ENCODE results near the gene SGO1. TPM values are rescaled to one million over a fixed set of nuclear protein-coding genes. Genes with fewer than 3 reads are reported as not detected.

SGO1 gene
- polyA plus RNA-seq, 1 donor (not counting 4 experiments of a cell fraction or from before 2014, with no cell fraction given): 3.4 TPM

DNA sequence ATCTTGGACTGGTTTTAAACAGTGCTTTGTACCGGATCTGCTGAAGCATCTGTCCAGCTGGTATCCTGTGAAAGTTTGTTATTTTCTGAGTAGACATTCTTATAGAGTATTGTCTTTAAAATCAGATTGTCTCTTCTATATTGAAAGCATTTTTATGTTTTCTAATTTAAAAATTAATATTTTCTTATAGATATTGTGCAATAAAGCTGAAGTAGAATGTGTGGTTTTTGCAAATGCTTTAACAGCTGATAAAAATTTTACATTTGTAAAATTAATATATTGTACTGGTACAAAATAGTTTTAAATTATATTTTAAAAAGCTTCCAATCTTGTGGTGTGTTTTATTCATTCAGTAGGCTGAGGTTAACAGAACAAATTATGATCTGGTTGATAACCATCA is 31.9 kb downstream of the SGO1 start:
- Histone ChIP-seq H3K27ac (ENCODE audit: control insufficient read depth, insufficient read depth, low read length) (no peak overlapping the region), H4K20me1 (ENCODE audit: control insufficient read depth, extremely low read depth, insufficient read depth, low read length) (no peaks in the 10 kb centered on the region), H3K9ac (ENCODE audit: control insufficient read depth, extremely low read depth, insufficient read depth, low read length) (no peak overlapping the region), H3K4me2 (ENCODE audit: control insufficient read depth, extremely low read depth, insufficient read depth, low read depth, low read length) (no peak overlapping the region), H3K9me3 (ENCODE audit: control insufficient read depth, low read depth, low read length) (no peaks in the 10 kb centered on the region), H3K27me3 (ENCODE audit: control insufficient read depth, extremely low read depth, insufficient read depth, low read length) (no peaks in the 10 kb centered on the region), H2AFZ (ENCODE audit: control insufficient read depth, low read length) (no peak overlapping the region), H3K4me1 (ENCODE audit: control insufficient read depth, extremely low read depth, insufficient read depth, low read length) (no peaks in the 10 kb centered on the region), H3K9me1 (ENCODE audit: control insufficient read depth, extremely low read depth, insufficient read depth, low read length) (no peaks in the 10 kb centered on the region), H3K4me3 (ENCODE audit: control insufficient read depth in 2 of 3, extremely low read depth in 1 of 3, insufficient read depth in 2 of 3, low read depth in 1 of 3, low read length in 3 of 3) (no peak overlapping the region), H3K36me3 (ENCODE audit: control insufficient read depth in 2 of 2, extremely low read depth in 1 of 2, insufficient read depth in 2 of 2, low read length in 2 of 2) (no peaks in the 10 kb centered on the region), H3K79me2 (ENCODE audit: control insufficient read depth, insufficient read depth, low read length) (no peaks in the 10 kb centered on the region)
- dilution Hi-C loops (cut with MboI; ENCODE audit: extremely low pct_ligation_motif_present, low sequenced_read_pairs): no loop called here
- DNase-seq (ENCODE audit: low read depth, low spot score): no peak
- FAIRE-seq: no peak
- TF ChIP-seq EZH2 (IDR thresholded peaks at IDR 0.05; ENCODE audit: low read length): no peak
- TF ChIP-seq, protein P1, sequence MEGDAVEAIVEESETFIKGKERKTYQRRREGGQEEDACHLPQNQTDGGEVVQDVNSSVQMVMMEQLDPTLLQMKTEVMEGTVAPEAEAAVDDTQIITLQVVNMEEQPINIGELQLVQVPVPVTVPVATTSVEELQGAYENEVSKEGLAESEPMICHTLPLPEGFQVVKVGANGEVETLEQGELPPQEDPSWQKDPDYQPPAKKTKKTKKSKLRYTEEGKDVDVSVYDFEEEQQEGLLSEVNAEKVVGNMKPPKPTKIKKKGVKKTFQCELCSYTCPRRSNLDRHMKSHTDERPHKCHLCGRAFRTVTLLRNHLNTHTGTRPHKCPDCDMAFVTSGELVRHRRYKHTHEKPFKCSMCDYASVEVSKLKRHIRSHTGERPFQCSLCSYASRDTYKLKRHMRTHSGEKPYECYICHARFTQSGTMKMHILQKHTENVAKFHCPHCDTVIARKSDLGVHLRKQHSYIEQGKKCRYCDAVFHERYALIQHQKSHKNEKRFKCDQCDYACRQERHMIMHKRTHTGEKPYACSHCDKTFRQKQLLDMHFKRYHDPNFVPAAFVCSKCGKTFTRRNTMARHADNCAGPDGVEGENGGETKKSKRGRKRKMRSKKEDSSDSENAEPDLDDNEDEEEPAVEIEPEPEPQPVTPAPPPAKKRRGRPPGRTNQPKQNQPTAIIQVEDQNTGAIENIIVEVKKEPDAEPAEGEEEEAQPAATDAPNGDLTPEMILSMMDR (optimal IDR thresholded peaks at IDR 0.05 in 1 of 3, IDR thresholded peaks at IDR 0.05 in 1 of 3, conservative IDR thresholded peaks at IDR 0.05 in 1 of 3; ENCODE audit: extremely low read depth in 1 of 3, insufficient read depth in 2 of 3, low read length in 3 of 3): no peak

DNA sequence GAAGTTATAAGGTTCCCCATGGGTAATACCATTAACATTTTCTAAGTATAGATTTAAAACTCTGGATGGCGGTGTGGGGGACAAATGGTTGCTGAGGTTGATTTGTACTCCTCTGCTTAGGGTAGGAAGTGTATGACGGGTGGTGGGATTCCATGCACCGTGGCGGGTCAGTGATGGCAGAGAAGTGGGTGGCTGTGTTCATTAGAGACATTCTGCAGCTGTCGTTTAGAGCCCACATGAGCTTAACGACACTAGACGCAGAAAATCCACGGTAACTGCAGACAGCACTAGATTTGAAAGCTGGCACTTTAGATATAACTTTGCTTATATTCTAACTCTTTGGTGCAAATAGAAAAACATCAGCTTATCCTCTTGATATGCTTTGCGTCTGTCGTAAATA is 37.5 kb downstream of the SGO1 start:
- Histone ChIP-seq H2AFZ (ENCODE audit: control insufficient read depth, low read length) (no peak overlapping the region), H4K20me1 (ENCODE audit: control insufficient read depth, extremely low read depth, insufficient read depth, low read length) (no peaks in the 10 kb centered on the region), H3K4me2 (ENCODE audit: control insufficient read depth, extremely low read depth, insufficient read depth, low read depth, low read length) (no peak overlapping the region), H3K27me3 (ENCODE audit: control insufficient read depth, extremely low read depth, insufficient read depth, low read length) (no peaks in the 10 kb centered on the region), H3K27ac (ENCODE audit: control insufficient read depth, insufficient read depth, low read length) (no peak overlapping the region), H3K4me3 (ENCODE audit: control insufficient read depth in 2 of 3, extremely low read depth in 1 of 3, insufficient read depth in 2 of 3, low read depth in 1 of 3, low read length in 3 of 3) (no peak overlapping the region), H3K9me3 (ENCODE audit: control insufficient read depth, low read depth, low read length) (no peaks in the 10 kb centered on the region), H3K9ac (ENCODE audit: control insufficient read depth, extremely low read depth, insufficient read depth, low read length) (no peak overlapping the region), H3K79me2 (ENCODE audit: control insufficient read depth, insufficient read depth, low read length) (no peaks in the 10 kb centered on the region), H3K9me1 (ENCODE audit: control insufficient read depth, extremely low read depth, insufficient read depth, low read length) (no peaks in the 10 kb centered on the region), H3K36me3 (ENCODE audit: control insufficient read depth in 2 of 2, extremely low read depth in 1 of 2, insufficient read depth in 2 of 2, low read length in 2 of 2) (peaks cover 0 to 2% of the 10 kb centered on the region in 2 experiments), H3K4me1 (ENCODE audit: control insufficient read depth, extremely low read depth, insufficient read depth, low read length) (no peaks in the 10 kb centered on the region)
- FAIRE-seq: no peak
- no peak for TF ChIP-seq EZH2 (IDR thresholded peaks at IDR 0.05; ENCODE audit: low read length)
- TF ChIP-seq, protein P1 (optimal IDR thresholded peaks at IDR 0.05 in 1 of 3, IDR thresholded peaks at IDR 0.05 in 1 of 3, conservative IDR thresholded peaks at IDR 0.05 in 1 of 3; ENCODE audit: extremely low read depth in 1 of 3, insufficient read depth in 2 of 3, low read length in 3 of 3): no peak
- dilution Hi-C loops (cut with MboI; ENCODE audit: extremely low pct_ligation_motif_present, low sequenced_read_pairs): no loop called here
- DNase-seq (ENCODE audit: low read depth, low spot score): no peak

All from keratinocyte (primary cell).